Measurements from ENCODE around the gene TCAF2.
"Not testable (repeated sequence)": the region's sequence is repeated elsewhere in the genome, so short reads cannot be mapped to it uniquely, and the experiment has no call there.

Gene TCAF2

GRCh38 chr7:143620646-143621045 lies at the start of gene TCAF2:
Gene TCAF2 (plus strand): TSS chr7:143620974.
- H3K36me3 Mint-ChIP-seq (ENCODE audit: low read depth); H3K4me1 Mint-ChIP-seq; H3K4me3 Mint-ChIP-seq; H3K27ac Mint-ChIP-seq; H3K27me3 Mint-ChIP-seq (ENCODE audit: low read depth); H3K9me3 Mint-ChIP-seq: not testable (repeated sequence)

GRCh38 chr7:143571501-143571900 lies 49.3 kb upstream of the TCAF2 start, which contains the start of gene CTAGE15:
Gene CTAGE15 (plus strand): TSS chr7:143571801. CDS start chr7:143571818, 17 bp downstream.
- not testable (repeated sequence) for H3K27me3 Mint-ChIP-seq (ENCODE audit: low read depth); H3K36me3 Mint-ChIP-seq (ENCODE audit: low read depth); H3K27ac Mint-ChIP-seq; H3K9me3 Mint-ChIP-seq; H3K4me1 Mint-ChIP-seq; H3K4me3 Mint-ChIP-seq

DNA sequence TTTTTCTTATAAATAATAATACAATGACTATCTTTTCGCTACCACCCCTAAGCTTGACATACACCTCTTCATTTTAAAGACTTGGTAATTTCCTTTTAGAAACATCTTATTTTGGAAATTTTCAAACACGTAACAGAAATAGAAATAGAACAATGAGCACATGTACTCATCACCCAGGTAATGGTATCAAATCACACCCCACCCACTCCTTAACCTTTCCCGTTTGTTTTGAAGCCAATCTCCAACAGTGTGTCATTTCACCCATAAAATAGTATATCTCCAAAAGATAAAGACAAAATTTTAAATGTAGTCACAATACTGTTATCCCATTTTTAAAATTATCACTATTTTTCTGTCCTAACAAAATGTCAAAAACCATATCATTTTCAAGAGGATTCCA lies 32.6 kb upstream of the TCAF2 start:
- not testable (repeated sequence) for H3K9me3 Mint-ChIP-seq; H3K27ac Mint-ChIP-seq; H3K36me3 Mint-ChIP-seq (ENCODE audit: low read depth); H3K27me3 Mint-ChIP-seq (ENCODE audit: low read depth); H3K4me3 Mint-ChIP-seq; H3K4me1 Mint-ChIP-seq

DNA sequence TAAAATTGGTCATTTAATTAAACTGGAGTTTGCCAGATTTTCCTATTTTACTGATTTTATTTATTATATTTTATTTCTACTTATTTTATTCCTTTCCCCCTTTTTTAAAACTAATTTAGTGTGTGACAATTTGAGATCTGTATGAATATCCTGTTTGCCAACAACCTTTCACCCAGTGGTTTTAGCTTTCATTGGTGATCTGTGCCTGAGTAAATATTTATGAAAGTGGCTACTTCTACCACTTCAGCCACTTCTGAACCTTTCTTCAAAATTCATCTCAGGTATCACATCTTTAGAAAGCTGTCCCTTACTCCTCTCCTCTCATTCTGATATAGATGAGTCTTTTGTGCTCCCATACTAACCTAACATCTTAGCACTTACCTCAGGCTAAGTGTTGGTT lies 30.9 kb upstream of the TCAF2 start:
- H3K4me3 Mint-ChIP-seq; H3K9me3 Mint-ChIP-seq; H3K4me1 Mint-ChIP-seq; H3K36me3 Mint-ChIP-seq (ENCODE audit: low read depth); H3K27me3 Mint-ChIP-seq (ENCODE audit: low read depth); H3K27ac Mint-ChIP-seq: not testable (repeated sequence)

- H3K4me3 Mint-ChIP-seq; H3K27ac Mint-ChIP-seq; H3K36me3 Mint-ChIP-seq (ENCODE audit: low read depth); H3K9me3 Mint-ChIP-seq; H3K4me1 Mint-ChIP-seq; H3K27me3 Mint-ChIP-seq (ENCODE audit: low read depth): not testable (repeated sequence)
Measured at GRCh38 chr7:143598086-143598485, 22.7 kb upstream of the TCAF2 start.

GRCh38 chr7:143603549-143603948 lies 17.2 kb upstream of the TCAF2 start:
- H3K4me1 Mint-ChIP-seq; H3K36me3 Mint-ChIP-seq (ENCODE audit: low read depth): not testable (repeated sequence)

DNA sequence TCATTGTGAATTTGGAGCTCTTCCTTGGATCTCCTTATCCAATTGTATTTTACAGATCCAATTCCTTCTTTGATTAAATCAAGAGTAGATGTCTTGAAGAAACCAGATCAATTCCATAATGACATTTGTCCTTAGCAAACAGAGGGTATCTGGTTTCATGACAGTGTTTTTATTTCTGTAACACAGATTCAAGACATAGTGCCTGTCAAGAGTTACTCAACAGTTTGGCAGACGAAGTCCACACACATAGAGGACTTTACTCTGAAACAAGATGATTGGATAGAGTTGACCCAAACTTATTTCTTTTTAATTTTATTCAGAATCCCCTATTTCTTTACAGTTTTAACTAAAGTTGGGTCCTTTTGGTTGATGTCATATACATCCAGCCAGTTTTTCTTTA lies 14.7 kb upstream of the TCAF2 start:
- H3K9me3 Mint-ChIP-seq; H3K4me1 Mint-ChIP-seq; H3K27me3 Mint-ChIP-seq (ENCODE audit: low read depth); H3K27ac Mint-ChIP-seq; H3K4me3 Mint-ChIP-seq; H3K36me3 Mint-ChIP-seq (ENCODE audit: low read depth): not testable (repeated sequence)

More at GRCh38 chr7:143603549-143603948, 17.2 kb upstream of the TCAF2 start:
- H3K4me3 Mint-ChIP-seq; H3K27me3 Mint-ChIP-seq (ENCODE audit: low read depth); H3K27ac Mint-ChIP-seq; H3K9me3 Mint-ChIP-seq: not testable (repeated sequence)

DNA sequence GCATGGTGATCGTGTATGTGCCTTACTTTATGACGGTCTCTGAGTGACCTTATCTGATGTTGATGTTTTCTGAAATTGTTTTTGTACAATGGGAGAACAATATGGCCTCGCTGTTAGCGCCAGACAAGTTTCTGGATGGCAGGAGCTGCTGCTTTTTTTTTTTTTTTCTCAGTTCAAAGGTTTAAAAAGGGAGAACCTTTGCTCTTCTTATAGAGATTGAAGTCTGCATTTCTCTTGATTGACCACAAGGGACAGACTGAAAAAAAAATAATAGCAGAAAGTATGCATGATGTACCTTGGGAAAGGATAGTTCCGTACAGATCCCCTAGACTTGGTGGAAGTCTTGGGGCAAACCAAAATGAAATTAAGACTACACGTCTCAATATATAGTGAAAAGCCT lies 5.2 kb upstream of the TCAF2 start:
- H3K4me3 Mint-ChIP-seq; H3K27me3 Mint-ChIP-seq (ENCODE audit: low read depth); H3K27ac Mint-ChIP-seq; H3K9me3 Mint-ChIP-seq; H3K4me1 Mint-ChIP-seq; H3K36me3 Mint-ChIP-seq (ENCODE audit: low read depth): not testable (repeated sequence)

DNA sequence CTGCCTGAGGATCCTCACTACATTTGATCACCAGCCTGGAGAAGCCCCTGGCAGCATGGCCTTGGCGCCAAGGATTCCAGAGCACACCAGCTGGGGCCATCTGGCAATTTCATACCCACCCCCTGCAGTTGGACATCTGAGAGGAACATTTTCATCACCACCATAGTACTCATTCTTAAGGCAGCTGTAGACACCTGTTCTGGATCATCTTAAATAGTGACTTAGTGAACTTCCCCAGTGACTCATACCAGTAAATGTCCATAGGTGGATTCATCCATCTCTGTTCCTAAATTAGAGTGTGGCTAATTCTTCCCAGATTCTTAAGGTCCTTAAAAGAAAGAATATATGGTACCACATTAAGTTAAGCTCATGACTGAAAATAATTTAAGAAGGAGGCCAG lies 3.6 kb upstream of the TCAF2 start:
- not testable (repeated sequence) for H3K4me3 Mint-ChIP-seq; H3K27me3 Mint-ChIP-seq (ENCODE audit: low read depth); H3K9me3 Mint-ChIP-seq; H3K36me3 Mint-ChIP-seq (ENCODE audit: low read depth); H3K27ac Mint-ChIP-seq; H3K4me1 Mint-ChIP-seq

- H3K4me3 Mint-ChIP-seq; H3K27ac Mint-ChIP-seq; H3K4me1 Mint-ChIP-seq; H3K36me3 Mint-ChIP-seq (ENCODE audit: low read depth); H3K27me3 Mint-ChIP-seq (ENCODE audit: low read depth); H3K9me3 Mint-ChIP-seq: not testable (repeated sequence)
Measured at GRCh38 chr7:143620058-143620457, 716 bp upstream of the TCAF2 start.

GRCh38 chr7:143621175-143621574 lies 401 bp downstream of the TCAF2 start:
- H3K4me3 Mint-ChIP-seq; H3K27ac Mint-ChIP-seq; H3K27me3 Mint-ChIP-seq (ENCODE audit: low read depth); H3K36me3 Mint-ChIP-seq (ENCODE audit: low read depth); H3K9me3 Mint-ChIP-seq; H3K4me1 Mint-ChIP-seq: not testable (repeated sequence)

DNA sequence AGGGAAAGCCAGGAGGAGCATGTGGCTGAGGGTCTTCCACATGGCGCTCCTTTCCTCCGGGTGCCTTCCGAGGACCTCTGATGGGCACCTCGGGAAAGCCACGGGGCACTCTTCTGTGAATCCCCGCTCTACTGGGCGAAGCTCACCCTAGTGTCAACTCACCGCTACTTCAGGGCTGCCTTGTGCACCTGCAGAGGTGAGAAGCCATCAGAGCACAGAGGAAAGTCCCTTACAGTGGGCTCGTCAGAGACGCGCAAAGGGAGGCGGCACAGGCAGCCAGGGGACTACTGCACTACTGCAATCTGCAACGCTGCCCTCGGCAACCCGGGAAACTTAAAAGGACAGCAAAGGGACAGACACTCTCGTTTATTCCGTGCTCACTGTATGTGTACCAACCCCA lies 1.4 kb downstream of the TCAF2 start:
- H3K27me3 Mint-ChIP-seq (ENCODE audit: low read depth); H3K27ac Mint-ChIP-seq; H3K36me3 Mint-ChIP-seq (ENCODE audit: low read depth); H3K4me3 Mint-ChIP-seq; H3K4me1 Mint-ChIP-seq; H3K9me3 Mint-ChIP-seq: not testable (repeated sequence)

GRCh38 chr7:143630653-143631052 lies 9.9 kb downstream of the TCAF2 start:
- not testable (repeated sequence) for H3K4me1 Mint-ChIP-seq; H3K27me3 Mint-ChIP-seq (ENCODE audit: low read depth); H3K9me3 Mint-ChIP-seq; H3K36me3 Mint-ChIP-seq (ENCODE audit: low read depth); H3K27ac Mint-ChIP-seq; H3K4me3 Mint-ChIP-seq

DNA sequence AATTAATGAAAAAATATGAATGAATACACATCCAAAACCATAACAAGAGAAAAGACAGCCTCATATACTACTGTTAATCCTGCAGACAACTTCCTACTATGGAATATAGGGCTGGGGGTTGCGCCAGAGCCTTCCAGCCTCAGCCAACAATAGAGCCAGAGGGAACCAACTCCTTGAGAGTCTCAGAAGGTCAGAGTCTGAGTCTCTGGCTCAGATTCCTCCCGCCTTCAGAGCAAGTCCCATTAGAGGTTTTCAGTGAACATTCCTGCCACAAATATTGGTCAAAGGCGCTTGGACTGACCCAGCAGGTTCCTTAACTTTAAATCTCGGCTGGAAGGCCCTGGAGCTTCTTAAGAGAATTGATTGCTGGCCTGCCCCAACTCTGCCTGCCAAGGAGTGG lies 11.7 kb downstream of the TCAF2 start:
- H3K4me1 Mint-ChIP-seq; H3K4me3 Mint-ChIP-seq; H3K9me3 Mint-ChIP-seq; H3K27ac Mint-ChIP-seq; H3K36me3 Mint-ChIP-seq (ENCODE audit: low read depth); H3K27me3 Mint-ChIP-seq (ENCODE audit: low read depth): not testable (repeated sequence)

GRCh38 chr7:143633013-143633618 lies 12.3 kb downstream of the TCAF2 start:
- H3K4me3 Mint-ChIP-seq; H3K27ac Mint-ChIP-seq; H3K36me3 Mint-ChIP-seq (ENCODE audit: low read depth); H3K27me3 Mint-ChIP-seq (ENCODE audit: low read depth); H3K9me3 Mint-ChIP-seq; H3K4me1 Mint-ChIP-seq: not testable (repeated sequence)

DNA sequence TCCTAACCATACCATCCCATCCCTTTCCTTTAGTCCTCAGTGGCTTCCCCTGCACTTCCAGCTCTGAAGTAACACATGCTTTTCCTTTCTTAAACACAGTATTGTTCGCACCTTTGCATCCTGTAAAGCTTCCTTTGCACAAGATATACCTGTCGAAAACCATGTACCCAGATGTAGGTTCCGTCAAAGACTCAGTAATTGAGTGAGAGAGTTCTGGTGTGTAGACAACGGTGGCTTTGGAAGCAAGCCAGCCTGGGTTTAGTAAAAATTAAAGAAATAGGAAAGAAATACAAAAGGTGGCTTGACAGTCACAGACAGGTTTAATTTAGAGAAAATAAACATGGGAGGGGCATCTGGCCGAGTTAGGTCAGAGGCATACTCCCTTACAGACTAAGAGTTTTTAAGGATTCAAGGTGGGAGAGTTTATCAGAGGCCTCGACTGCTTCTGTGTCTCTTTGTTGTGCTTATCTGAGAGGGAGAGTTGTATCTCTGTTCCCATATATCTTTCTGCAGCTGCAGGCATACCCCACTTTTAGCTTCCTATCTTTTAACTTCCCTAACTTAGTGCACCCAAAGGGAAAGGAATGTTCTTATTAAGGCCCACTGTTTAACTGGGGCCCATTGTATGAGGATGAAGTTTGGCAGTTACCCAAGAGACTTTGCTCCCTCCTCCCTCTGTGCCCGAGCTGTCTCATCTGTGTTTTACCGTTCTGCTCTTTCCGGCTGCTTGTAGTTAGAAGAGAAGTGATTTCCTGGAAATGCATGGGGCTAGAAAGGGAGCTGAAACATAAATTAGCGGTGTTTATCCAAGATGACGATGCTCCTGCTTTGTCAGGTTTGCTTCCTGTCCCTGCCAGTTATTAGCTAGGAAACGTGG lies 14.8 kb downstream of the TCAF2 start:
- not testable (repeated sequence) for H3K27me3 Mint-ChIP-seq (ENCODE audit: low read depth); H3K4me1 Mint-ChIP-seq; H3K4me3 Mint-ChIP-seq; H3K36me3 Mint-ChIP-seq (ENCODE audit: low read depth); H3K9me3 Mint-ChIP-seq; H3K27ac Mint-ChIP-seq

All from nephron (organoid).